ENCODE measurements around the gene MED14.

DNA sequence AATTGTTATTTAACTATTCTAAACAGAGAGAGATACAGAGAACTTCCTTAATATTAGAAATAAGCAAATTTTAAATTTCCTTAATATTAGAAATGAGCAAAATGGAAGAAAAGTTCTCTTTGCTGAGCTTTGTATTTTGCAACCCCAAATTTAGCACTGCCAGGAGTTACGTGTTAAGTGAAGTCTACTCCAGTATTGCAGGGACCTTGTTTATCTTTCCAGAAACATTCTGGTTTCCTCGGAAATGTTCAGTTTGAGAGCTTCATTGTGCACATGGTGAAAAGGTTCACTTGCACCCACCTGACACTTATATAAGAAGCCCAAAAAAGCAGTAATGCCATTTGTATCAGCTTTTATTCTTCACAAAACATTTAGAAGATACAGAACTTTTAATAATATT, 81.8 kb downstream of the MED14 start:
- TF ChIP-seq POLR2A (IDR thresholded peaks at IDR 0.05; ENCODE audit: control extremely low read depth in 1 of 2, low read depth in 2 of 2, low read length in 2 of 2): no peak
- TF ChIP-seq TAF1 (IDR thresholded peaks at IDR 0.05; ENCODE audit: low read depth, low read length): no peak
- TF ChIP-seq CTCF (IDR thresholded peaks at IDR 0.05; ENCODE audit: control extremely low read depth in 1 of 3, insufficient read depth in 1 of 3, low read depth in 1 of 3, low read length in 3 of 3): no peak
- TF ChIP-seq JUN (IDR thresholded peaks at IDR 0.05; ENCODE audit: low read depth, low read length): no peak
- TF ChIP-seq MAX (IDR thresholded peaks at IDR 0.05): no peak
- TF ChIP-seq KDM4A (IDR thresholded peaks at IDR 0.05; ENCODE audit: low read depth, low read length, severe bottlenecking): no peak
- TF ChIP-seq, protein P1, sequence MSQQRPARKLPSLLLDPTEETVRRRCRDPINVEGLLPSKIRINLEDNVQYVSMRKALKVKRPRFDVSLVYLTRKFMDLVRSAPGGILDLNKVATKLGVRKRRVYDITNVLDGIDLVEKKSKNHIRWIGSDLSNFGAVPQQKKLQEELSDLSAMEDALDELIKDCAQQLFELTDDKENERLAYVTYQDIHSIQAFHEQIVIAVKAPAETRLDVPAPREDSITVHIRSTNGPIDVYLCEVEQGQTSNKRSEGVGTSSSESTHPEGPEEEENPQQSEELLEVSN (IDR thresholded peaks at IDR 0.05): no peak
- TF ChIP-seq, protein P2, sequence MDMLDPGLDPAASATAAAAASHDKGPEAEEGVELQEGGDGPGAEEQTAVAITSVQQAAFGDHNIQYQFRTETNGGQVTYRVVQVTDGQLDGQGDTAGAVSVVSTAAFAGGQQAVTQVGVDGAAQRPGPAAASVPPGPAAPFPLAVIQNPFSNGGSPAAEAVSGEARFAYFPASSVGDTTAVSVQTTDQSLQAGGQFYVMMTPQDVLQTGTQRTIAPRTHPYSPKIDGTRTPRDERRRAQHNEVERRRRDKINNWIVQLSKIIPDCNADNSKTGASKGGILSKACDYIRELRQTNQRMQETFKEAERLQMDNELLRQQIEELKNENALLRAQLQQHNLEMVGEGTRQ (IDR thresholded peaks at IDR 0.05; ENCODE audit: low read length): no peak
- TF ChIP-seq EP300 (IDR thresholded peaks at IDR 0.05; ENCODE audit: borderline replicate concordance in 1 of 2, low read depth in 2 of 2, low read length in 2 of 2): no peak
- TF ChIP-seq CREB1 (IDR thresholded peaks at IDR 0.05): no peak
- no peak for TF ChIP-seq CBX8 (IDR thresholded peaks at IDR 0.05; ENCODE audit: borderline replicate concordance, low read depth, low read length)
